Measurements from ENCODE around the gene VSTM4. TPM values are rescaled to one million over a fixed set of nuclear protein-coding genes. Genes with fewer than 3 reads are reported as not detected.

Gene VSTM4
- total RNA-seq, 6 experiments from 2014 or later = 0.05 to 0.24 (median 0.14) TPM; not detected in 1

DNA sequence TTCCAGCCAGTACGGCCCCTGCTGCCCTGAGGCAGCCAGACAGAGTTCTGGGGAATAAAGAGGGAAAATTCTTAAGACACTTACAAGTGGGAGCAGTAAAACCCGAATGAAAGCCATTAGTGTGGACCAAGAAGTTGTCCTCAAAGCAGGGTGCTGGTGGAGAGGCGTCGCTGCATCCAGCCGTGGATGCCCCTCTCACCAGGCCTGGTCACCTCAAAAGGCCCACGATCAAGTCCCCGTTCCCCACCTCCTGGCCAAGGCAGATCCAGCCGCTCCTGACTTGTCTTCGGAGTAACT lies 656 bp downstream of the VSTM4 start:
- peak overlapping the region; percentile 76 for H3K4me3 Mint-ChIP-seq
- H3K4me1 Mint-ChIP-seq (ENCODE audit: low read depth) = no peaks in the 10 kb centered on the region; the same call in 1 of the 2 replicates
- DNase-seq = no peak
- no peaks in the 10 kb centered on the region for H3K9me3 Mint-ChIP-seq
- TF ChIP-seq, protein P1, sequence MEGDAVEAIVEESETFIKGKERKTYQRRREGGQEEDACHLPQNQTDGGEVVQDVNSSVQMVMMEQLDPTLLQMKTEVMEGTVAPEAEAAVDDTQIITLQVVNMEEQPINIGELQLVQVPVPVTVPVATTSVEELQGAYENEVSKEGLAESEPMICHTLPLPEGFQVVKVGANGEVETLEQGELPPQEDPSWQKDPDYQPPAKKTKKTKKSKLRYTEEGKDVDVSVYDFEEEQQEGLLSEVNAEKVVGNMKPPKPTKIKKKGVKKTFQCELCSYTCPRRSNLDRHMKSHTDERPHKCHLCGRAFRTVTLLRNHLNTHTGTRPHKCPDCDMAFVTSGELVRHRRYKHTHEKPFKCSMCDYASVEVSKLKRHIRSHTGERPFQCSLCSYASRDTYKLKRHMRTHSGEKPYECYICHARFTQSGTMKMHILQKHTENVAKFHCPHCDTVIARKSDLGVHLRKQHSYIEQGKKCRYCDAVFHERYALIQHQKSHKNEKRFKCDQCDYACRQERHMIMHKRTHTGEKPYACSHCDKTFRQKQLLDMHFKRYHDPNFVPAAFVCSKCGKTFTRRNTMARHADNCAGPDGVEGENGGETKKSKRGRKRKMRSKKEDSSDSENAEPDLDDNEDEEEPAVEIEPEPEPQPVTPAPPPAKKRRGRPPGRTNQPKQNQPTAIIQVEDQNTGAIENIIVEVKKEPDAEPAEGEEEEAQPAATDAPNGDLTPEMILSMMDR (IDR thresholded peaks at IDR 0.05) = no peak
- H3K27me3 Mint-ChIP-seq (ENCODE audit: insufficient read depth) = peaks cover 59% of the 10 kb centered on the region
- H3K27ac Mint-ChIP-seq = no peak overlapping the region; the same call in 1 of the 2 replicates
- H3K36me3 Mint-ChIP-seq (ENCODE audit: low read depth) = no peaks in the 10 kb centered on the region

DNA sequence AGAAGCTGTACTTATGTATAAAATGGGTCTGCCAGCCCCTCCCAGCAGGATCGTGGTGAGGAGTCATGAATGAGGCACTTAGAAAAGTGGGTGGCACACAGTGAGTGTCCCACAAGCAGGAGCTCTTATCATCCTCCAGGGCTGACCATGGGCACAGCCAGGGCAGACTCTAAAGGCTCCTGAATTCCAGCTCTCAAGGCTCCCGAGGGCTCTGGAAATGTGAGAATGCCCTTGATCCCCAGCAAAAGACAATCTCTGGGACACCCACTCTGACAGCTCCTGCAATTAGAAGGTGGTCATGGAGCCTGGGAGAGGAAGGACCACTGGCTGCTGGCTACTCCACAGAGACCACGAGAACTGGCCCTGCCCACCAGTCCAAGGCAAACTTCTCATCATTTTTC lies 1.6 kb downstream of the VSTM4 start:
- Mint-ChIP-seq H3K27ac (no peak overlapping the region), H3K4me3 (no peak overlapping the region), H3K27me3 (ENCODE audit: insufficient read depth) (peaks cover 55% of the 10 kb centered on the region), H3K9me3 (no peaks in the 10 kb centered on the region), H3K4me1 (ENCODE audit: low read depth) (no peaks in the 10 kb centered on the region), H3K36me3 (ENCODE audit: low read depth) (no peaks in the 10 kb centered on the region)
- DNase-seq = no peak
- TF ChIP-seq, protein P1 (IDR thresholded peaks at IDR 0.05) = no peak

DNA sequence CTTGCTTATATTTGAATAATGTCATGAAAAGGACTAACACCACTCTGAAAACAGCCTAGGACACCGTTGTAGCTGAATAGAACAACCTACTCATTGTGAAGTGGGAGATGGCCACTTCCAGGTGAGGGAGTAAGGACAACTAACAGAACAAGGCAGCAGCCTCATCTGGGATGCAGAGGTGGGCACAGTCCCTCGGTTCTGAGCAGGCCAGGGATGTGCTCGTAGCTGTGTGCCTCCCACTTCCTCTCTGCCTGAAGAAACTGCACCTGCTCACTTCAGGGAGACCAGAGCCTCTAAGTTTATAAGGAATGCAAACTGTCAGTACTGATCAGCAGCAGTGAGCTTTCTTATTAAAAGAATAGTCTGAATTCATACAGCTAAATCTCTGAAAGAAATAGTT lies 2.5 kb downstream of the VSTM4 start:
- peaks cover 46% of the 10 kb centered on the region for H3K27me3 Mint-ChIP-seq (ENCODE audit: insufficient read depth)
- DNase-seq = no peak
- no peaks in the 10 kb centered on the region for H3K9me3 Mint-ChIP-seq
- no peaks in the 10 kb centered on the region for H3K36me3 Mint-ChIP-seq (ENCODE audit: low read depth)
- no peak overlapping the region for H3K4me3 Mint-ChIP-seq
- H3K4me1 Mint-ChIP-seq (ENCODE audit: low read depth) = no peaks in the 10 kb centered on the region
- TF ChIP-seq, protein P1 (IDR thresholded peaks at IDR 0.05) = no peak
- no peak overlapping the region for H3K27ac Mint-ChIP-seq

DNA sequence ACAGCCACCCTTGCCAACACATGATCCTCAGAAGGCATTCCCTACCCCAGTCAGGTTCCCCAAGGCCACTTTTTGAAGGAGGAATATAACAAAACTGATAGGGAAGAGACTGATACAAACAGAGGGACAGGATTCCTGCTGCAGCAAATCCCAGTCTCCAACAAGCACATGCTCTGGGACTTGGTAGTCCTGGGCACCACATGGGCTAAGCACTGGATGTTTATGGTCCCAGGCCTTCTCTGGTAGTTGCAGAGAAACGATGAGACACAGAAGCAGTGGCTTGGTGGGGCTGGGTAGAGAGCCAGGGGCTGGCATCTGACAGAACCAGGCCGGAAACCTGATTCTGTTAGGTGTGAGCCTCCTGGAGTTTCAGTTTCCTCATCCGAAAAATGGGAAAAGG lies 3.2 kb downstream of the VSTM4 start:
- Mint-ChIP-seq H3K36me3 (ENCODE audit: low read depth) (no peaks in the 10 kb centered on the region), H3K4me3 (no peak overlapping the region), H3K9me3 (no peaks in the 10 kb centered on the region), H3K27ac (no peak overlapping the region), H3K4me1 (ENCODE audit: low read depth) (no peaks in the 10 kb centered on the region), H3K27me3 (ENCODE audit: insufficient read depth) (peaks cover 40% of the 10 kb centered on the region)
- DNase-seq = no peak
- TF ChIP-seq, protein P1 (IDR thresholded peaks at IDR 0.05) = no peak

DNA sequence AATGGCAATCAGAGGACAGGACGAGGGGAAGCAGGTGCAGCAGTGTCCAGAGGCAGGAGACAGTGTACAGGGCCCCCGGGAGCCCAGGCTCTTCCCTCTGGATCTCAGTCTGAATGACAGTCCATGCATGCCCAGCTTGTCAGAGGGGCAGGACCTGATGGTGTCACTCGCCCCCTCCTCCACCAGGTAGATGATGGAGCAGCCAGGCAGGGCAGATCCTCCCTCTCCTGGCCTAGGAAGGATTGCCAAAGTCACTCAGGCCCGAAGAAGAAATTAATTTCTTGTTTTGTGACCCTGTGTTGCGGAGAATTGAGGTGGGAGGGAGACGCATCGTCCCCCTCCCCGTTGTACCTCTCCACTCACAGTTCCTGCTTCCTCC lies 4.0 kb downstream of the VSTM4 start:
- peaks cover 38% of the 10 kb centered on the region for H3K27me3 Mint-ChIP-seq (ENCODE audit: insufficient read depth)
- TF ChIP-seq, protein P1 (IDR thresholded peaks at IDR 0.05) = no peak
- no peaks in the 10 kb centered on the region for H3K4me1 Mint-ChIP-seq (ENCODE audit: low read depth)
- no peaks in the 10 kb centered on the region for H3K36me3 Mint-ChIP-seq (ENCODE audit: low read depth)
- no peak overlapping the region for H3K4me3 Mint-ChIP-seq
- H3K27ac Mint-ChIP-seq = no peak overlapping the region
- no peaks in the 10 kb centered on the region for H3K9me3 Mint-ChIP-seq
- no peak for DNase-seq

DNA sequence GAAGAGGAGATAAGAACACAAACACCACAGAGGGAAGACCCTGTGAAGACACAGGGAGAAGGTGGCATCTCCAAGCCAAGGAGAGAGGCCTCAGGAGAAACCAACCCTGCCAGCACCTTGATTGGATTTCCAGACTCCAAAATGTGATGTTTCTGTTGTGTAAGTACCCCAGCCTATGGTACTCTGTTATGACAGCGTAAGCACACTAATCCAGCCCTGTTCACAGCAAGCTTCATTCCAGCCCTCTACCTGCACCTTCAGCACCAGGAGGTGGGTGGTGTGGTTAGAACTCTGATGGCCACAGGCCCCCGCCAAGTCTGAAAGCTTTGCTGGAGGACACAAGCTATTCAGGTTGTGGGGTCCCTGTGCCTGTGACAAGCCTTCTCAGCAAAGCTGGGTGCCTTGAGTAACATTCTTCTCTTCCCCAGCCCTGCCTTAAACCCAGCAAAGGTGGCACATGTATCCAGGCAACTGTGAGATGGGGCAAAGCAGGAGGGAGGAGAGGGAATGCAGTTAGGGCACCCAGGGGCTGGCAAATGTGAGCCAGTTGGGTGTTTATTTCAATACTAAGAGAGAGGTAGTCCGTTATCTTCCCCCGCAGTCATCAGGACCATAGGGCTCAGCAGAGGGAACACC lies 4.5 kb downstream of the VSTM4 start:
- Mint-ChIP-seq H3K27me3 (ENCODE audit: insufficient read depth) (peaks cover 33% of the 10 kb centered on the region), H3K4me3 (no peak overlapping the region), H3K36me3 (ENCODE audit: low read depth) (no peaks in the 10 kb centered on the region), H3K9me3 (no peaks in the 10 kb centered on the region), H3K27ac (no peak overlapping the region), H3K4me1 (ENCODE audit: low read depth) (no peaks in the 10 kb centered on the region)
- TF ChIP-seq, protein P1 (IDR thresholded peaks at IDR 0.05) = no peak
- DNase-seq = no peak
